ENCODE data around the gene PLCG1. TPM values are rescaled to one million over a fixed set of nuclear protein-coding genes. Genes with fewer than 3 reads are reported as not detected.
A peak's percentile ranks its signal among the peaks of the same experiment; 100 is the strongest.

The PLCG1 gene
- total RNA-seq, 6 donors from 2014 or later = 69.8 to 383 (median 99.5) TPM

DNA sequence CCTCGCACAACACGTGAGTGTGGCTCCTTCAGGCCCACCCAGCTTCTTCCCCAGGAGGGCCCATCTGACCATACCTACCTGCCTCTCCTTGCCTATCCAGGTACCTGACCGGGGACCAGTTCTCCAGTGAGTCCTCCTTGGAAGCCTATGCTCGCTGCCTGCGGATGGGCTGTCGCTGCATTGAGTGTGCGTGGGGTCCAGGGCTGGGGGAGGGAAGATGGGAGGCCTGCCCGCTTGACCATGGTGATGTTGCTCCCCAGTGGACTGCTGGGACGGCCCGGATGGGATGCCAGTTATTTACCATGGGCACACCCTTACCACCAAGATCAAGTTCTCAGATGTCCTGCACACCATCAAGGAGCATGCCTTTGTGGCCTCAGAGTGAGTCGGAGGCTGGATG lies 26.5 kb downstream of the PLCG1 start:
- no peak overlapping the region for H3K27ac ChIP-seq
- TF ChIP-seq CTCF (IDR thresholded peaks at IDR 0.05) = no peak
- no peak for TF ChIP-seq EP300 (IDR thresholded peaks at IDR 0.05)
- TF ChIP-seq POLR2A (IDR thresholded peaks at IDR 0.05) = no peak
- TF ChIP-seq POLR2AphosphoS5 (IDR thresholded peaks at IDR 0.05) = no peak
- WGBS, 2 donors = 95 to 100% methylated on average over 5 to 11 of the region's 11 CpGs
- H3K4me1 ChIP-seq = peaks cover 0 to 18% (median 6%) of the 10 kb centered on the region in 4 donors
- ATAC-seq (ENCODE audit: low FRiP score in 2 of 2) (no peak), DNase-seq (no peak)
- peaks cover 41 to 87% (median 75%) of the 10 kb centered on the region in 4 donors for H3K36me3 ChIP-seq
- no peaks in the 10 kb centered on the region for H3K9me3 ChIP-seq
- no peaks in the 10 kb centered on the region for H3K27me3 ChIP-seq
- no peak overlapping the region for H3K4me3 ChIP-seq

DNA sequence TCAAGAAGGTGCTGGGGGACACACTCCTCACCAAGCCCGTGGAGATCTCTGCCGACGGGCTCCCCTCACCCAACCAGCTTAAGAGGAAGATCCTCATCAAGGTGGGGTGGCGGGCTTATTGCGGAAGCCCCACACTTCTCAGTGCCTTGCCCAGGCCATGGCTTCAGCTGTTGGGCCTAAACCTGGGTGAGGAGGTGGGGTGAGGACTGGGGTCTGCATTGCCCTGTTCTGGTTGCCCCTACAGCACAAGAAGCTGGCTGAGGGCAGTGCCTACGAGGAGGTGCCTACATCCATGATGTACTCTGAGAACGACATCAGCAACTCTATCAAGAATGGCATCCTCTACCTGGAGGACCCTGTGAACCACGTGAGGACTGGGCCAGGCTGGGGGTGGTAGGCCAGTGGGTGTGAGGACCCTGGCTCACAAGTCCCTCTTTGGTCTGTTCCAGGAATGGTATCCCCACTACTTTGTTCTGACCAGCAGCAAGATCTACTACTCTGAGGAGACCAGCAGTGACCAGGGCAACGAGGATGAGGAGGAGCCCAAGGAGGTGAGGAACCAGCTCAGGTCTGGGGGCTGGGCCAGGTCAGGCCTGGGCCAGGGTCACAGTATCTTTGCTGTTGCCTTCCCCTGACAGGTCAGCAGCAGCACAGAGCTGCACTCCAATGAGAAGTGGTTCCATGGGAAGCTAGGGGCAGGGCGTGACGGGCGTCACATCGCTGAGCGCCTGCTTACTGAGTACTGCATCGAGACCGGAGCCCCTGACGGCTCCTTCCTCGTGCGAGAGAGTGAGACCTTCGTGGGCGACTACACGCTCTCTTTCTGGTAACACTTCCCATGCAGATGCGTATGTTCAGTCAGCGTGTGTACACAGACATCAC lies 27.9 kb downstream of the PLCG1 start:
- ATAC-seq (ENCODE audit: low FRiP score in 2 of 2) (no peak), DNase-seq (no peak)
- peaks cover 50 to 93% (median 84%) of the 10 kb centered on the region in 4 donors for H3K36me3 ChIP-seq
- H3K9me3 ChIP-seq = no peaks in the 10 kb centered on the region
- H3K4me1 ChIP-seq = peaks cover 0 to 7% (median 2%) of the 10 kb centered on the region in 4 donors
- 88 to 89% methylated on average over 21 to 24 of the region's 24 CpGs for WGBS, 2 donors
- H3K27me3 ChIP-seq = no peaks in the 10 kb centered on the region
- TF ChIP-seq EP300 (IDR thresholded peaks at IDR 0.05) (no peak), CTCF (IDR thresholded peaks at IDR 0.05) (no peak), POLR2A (IDR thresholded peaks at IDR 0.05) (no peak), POLR2AphosphoS5 (IDR thresholded peaks at IDR 0.05) (no peak)
- H3K27ac ChIP-seq = no peak overlapping the region
- no peak overlapping the region for H3K4me3 ChIP-seq

- no peak for DNase-seq
- WGBS, 2 donors = 93 to 94% methylated on average over 24 to 27 of the region's 27 CpGs
- Histone ChIP-seq H3K9me3 (no peaks in the 10 kb centered on the region), H3K4me1 (peaks cover 0 to 5% (median 2%) of the 10 kb centered on the region in 4 donors), H3K27ac (peak overlapping the region in 1 of 4 donors; percentile 21), H3K36me3 (peaks cover 50 to 99% (median 88%) of the 10 kb centered on the region in 4 donors), H3K4me3 (no peak overlapping the region), H3K27me3 (no peaks in the 10 kb centered on the region)
- no peak for ATAC-seq (ENCODE audit: low FRiP score in 2 of 2)
- no peak for TF ChIP-seq POLR2AphosphoS5 (IDR thresholded peaks at IDR 0.05)
- no peak for TF ChIP-seq EP300 (IDR thresholded peaks at IDR 0.05)
- no peak for TF ChIP-seq POLR2A (IDR thresholded peaks at IDR 0.05)
- TF ChIP-seq CTCF (IDR thresholded peaks at IDR 0.05) = no peak
Observed at GRCh38 chr20:41166201-41167117, 29.1 kb downstream of the PLCG1 start.

DNA sequence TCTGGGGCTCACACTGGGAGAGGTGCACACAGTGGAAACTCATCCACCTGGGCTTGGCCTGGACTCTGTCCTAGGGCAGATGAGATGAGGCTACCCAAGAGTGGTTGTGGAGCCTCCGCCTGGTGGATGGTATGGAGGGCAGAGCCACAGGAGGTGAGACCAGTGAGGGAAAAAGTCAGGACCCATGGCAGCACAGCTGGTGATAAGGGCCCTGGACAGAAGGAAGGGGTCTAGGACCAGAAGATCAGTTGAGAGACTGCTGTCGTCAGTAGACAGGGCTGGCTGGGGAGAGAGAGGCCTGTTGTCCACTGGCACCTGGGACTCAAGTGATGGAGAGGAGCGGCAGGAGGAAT lies 29.8 kb downstream of the PLCG1 start:
- Histone ChIP-seq H3K4me1 (peaks cover 3 to 6% (median 5%) of the 10 kb centered on the region in 4 donors), H3K36me3 (peaks cover 50 to 99% (median 88%) of the 10 kb centered on the region in 4 donors), H3K27ac (peak overlapping the region in 1 of 4 donors; percentile 21), H3K4me3 (no peak overlapping the region), H3K27me3 (no peaks in the 10 kb centered on the region), H3K9me3 (no peaks in the 10 kb centered on the region)
- DNase-seq (no peak), ATAC-seq (ENCODE audit: low FRiP score in 2 of 2) (no peak)
- WGBS, 2 donors = 89 to 95% methylated on average over 3 of the region's 3 CpGs
- no peak for TF ChIP-seq EP300 (IDR thresholded peaks at IDR 0.05)
- no peak for TF ChIP-seq POLR2AphosphoS5 (IDR thresholded peaks at IDR 0.05)
- TF ChIP-seq POLR2A (IDR thresholded peaks at IDR 0.05) = no peak
- TF ChIP-seq CTCF (IDR thresholded peaks at IDR 0.05) = no peak

Measured in upper lobe of left lung (tissue), 6 donors.